ENCODE results near the gene SMR3A.

SMR3A gene

GRCh38 chr4:70359115-70359661, 1.4 kb upstream of the SMR3A start:
- H3K4me3 ChIP-seq = no peak overlapping the region
- TF ChIP-seq EZH2 (IDR thresholded peaks at IDR 0.05) (no peak), FOXP2 (optimal IDR thresholded peaks at IDR 0.05; ENCODE audit: control extremely low read depth, extremely low read length, insufficient read depth) (no peak), POLR2AphosphoS5 (IDR thresholded peaks at IDR 0.05; ENCODE audit: borderline replicate concordance, low read depth, low read length) (no peak)
- no peak for DNase-seq (ENCODE audit: low read depth, low spot score)
- H3K9me3 ChIP-seq (ENCODE audit: low read depth, low read length) = no peaks in the 10 kb centered on the region
- no peak overlapping the region for H3K9ac ChIP-seq (ENCODE audit: insufficient read length)
- no peaks in the 10 kb centered on the region for H3K36me3 ChIP-seq (ENCODE audit: insufficient read depth, low read length)
- H3K27ac ChIP-seq = no peak overlapping the region

DNA sequence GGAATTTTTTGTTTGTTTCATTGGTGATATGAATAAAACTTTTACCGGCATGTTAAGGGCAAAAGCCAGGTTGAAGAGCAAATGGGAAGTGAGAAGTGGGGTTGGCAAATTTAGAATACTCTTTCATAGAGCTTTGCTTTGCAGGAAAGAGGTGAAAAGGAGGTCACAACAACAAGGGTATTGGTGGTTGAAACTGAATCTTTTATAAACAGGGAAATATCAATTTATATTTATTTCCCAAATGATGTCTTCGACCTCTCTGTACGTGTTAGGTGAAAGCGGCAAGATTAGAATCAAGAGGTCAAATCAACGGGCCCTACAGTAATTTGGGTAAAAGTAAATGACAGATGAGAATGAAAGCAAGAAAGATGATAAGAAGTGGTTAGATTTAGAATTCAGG, 3.4 kb downstream of the SMR3A start:
- Histone ChIP-seq H3K36me3 (ENCODE audit: insufficient read depth, low read length) (no peaks in the 10 kb centered on the region), H3K4me3 (no peak overlapping the region), H3K9me3 (ENCODE audit: low read depth, low read length) (no peaks in the 10 kb centered on the region), H3K9ac (ENCODE audit: insufficient read length) (no peak overlapping the region), H3K27ac (no peak overlapping the region)
- TF ChIP-seq POLR2AphosphoS5 (IDR thresholded peaks at IDR 0.05; ENCODE audit: borderline replicate concordance, low read depth, low read length) (no peak), FOXP2 (optimal IDR thresholded peaks at IDR 0.05; ENCODE audit: control extremely low read depth, extremely low read length, insufficient read depth) (no peak), EZH2 (IDR thresholded peaks at IDR 0.05) (no peak)
- DNase-seq (ENCODE audit: low read depth, low spot score) = no peak

GRCh38 chr4:70365479-70365878, 4.9 kb downstream of the SMR3A start:
- TF ChIP-seq POLR2AphosphoS5 (IDR thresholded peaks at IDR 0.05; ENCODE audit: borderline replicate concordance, low read depth, low read length) = no peak
- no peak for TF ChIP-seq EZH2 (IDR thresholded peaks at IDR 0.05)
- no peak for TF ChIP-seq FOXP2 (optimal IDR thresholded peaks at IDR 0.05; ENCODE audit: control extremely low read depth, extremely low read length, insufficient read depth)
- Histone ChIP-seq H3K27ac (no peak overlapping the region), H3K9me3 (ENCODE audit: low read depth, low read length) (no peaks in the 10 kb centered on the region), H3K4me3 (no peak overlapping the region), H3K9ac (ENCODE audit: insufficient read length) (no peak overlapping the region), H3K36me3 (ENCODE audit: insufficient read depth, low read length) (no peaks in the 10 kb centered on the region)
- no peak for DNase-seq (ENCODE audit: low read depth, low spot score)

DNA sequence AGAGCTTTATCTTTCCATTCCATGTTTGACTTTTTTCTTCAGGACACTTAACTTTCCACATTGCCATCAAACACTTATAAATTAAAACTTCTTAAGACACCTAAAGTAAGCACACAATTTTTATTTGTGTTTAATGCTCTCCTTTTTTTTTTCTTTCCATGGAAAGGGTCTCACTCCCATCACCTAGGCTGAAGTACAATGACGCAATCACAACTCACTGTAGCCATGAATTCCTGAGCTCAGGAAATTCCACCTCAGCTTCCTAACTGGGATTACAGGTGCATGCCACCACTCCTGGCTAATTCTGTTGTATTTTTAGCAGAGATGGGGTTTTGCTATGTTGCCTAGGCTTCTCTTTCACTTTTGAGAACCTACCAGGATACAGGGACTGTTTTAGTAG, 7.3 kb downstream of the SMR3A start:
- Histone ChIP-seq H3K9me3 (ENCODE audit: low read depth, low read length) (no peaks in the 10 kb centered on the region), H3K27ac (no peak overlapping the region), H3K9ac (ENCODE audit: insufficient read length) (no peak overlapping the region), H3K36me3 (ENCODE audit: insufficient read depth, low read length) (no peaks in the 10 kb centered on the region), H3K4me3 (no peak overlapping the region)
- TF ChIP-seq FOXP2 (optimal IDR thresholded peaks at IDR 0.05; ENCODE audit: control extremely low read depth, extremely low read length, insufficient read depth) (no peak), POLR2AphosphoS5 (IDR thresholded peaks at IDR 0.05; ENCODE audit: borderline replicate concordance, low read depth, low read length) (no peak), EZH2 (IDR thresholded peaks at IDR 0.05) (no peak)
- no peak for DNase-seq (ENCODE audit: low read depth, low spot score)

GRCh38 chr4:70371987-70372386, 11.4 kb downstream of the SMR3A start:
- H3K4me3 ChIP-seq = no peak overlapping the region
- DNase-seq (ENCODE audit: low read depth, low spot score) = no peak
- no peaks in the 10 kb centered on the region for H3K9me3 ChIP-seq (ENCODE audit: low read depth, low read length)
- H3K36me3 ChIP-seq (ENCODE audit: insufficient read depth, low read length) = no peaks in the 10 kb centered on the region
- no peak overlapping the region for H3K9ac ChIP-seq (ENCODE audit: insufficient read length)
- TF ChIP-seq POLR2AphosphoS5 (IDR thresholded peaks at IDR 0.05; ENCODE audit: borderline replicate concordance, low read depth, low read length) (no peak), FOXP2 (optimal IDR thresholded peaks at IDR 0.05; ENCODE audit: control extremely low read depth, extremely low read length, insufficient read depth) (no peak), EZH2 (IDR thresholded peaks at IDR 0.05) (no peak)
- H3K27ac ChIP-seq = no peak overlapping the region

DNA sequence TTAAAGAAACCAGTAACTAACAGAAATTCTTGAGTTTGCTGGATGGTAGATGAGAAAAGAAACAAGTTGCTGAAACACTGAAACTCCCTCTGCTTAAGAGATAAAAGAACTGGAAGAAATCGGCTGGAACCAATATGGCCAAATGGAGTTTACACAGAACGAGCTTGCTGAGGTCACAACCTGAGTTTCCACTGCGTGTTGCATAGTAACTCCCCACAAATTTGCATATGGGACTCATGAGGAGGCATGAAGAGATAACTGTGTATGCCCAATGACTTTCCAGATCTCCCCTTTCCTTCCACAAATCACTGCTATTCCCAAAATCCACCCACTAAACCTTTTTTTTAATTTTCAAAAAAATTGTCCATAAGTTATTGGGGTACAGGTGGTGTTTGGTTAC, 12.2 kb downstream of the SMR3A start:
- no peak for DNase-seq (ENCODE audit: low read depth, low spot score)

GRCh38 chr4:70380578-70380977, 20.0 kb downstream of the SMR3A start:
- Histone ChIP-seq H3K9ac (ENCODE audit: insufficient read length) (no peak overlapping the region), H3K4me3 (no peak overlapping the region), H3K9me3 (ENCODE audit: low read depth, low read length) (no peaks in the 10 kb centered on the region), H3K27ac (no peak overlapping the region), H3K36me3 (ENCODE audit: insufficient read depth, low read length) (no peaks in the 10 kb centered on the region)
- DNase-seq (ENCODE audit: low read depth, low spot score) = no peak
- TF ChIP-seq EZH2 (IDR thresholded peaks at IDR 0.05) (no peak), POLR2AphosphoS5 (IDR thresholded peaks at IDR 0.05; ENCODE audit: borderline replicate concordance, low read depth, low read length) (no peak), FOXP2 (optimal IDR thresholded peaks at IDR 0.05; ENCODE audit: control extremely low read depth, extremely low read length, insufficient read depth) (no peak)

More for the DNA sequence above, 12.2 kb downstream of the SMR3A start:
- Histone ChIP-seq H3K4me3 (no peak overlapping the region), H3K36me3 (ENCODE audit: insufficient read depth, low read length) (no peaks in the 10 kb centered on the region), H3K9me3 (ENCODE audit: low read depth, low read length) (no peaks in the 10 kb centered on the region), H3K9ac (ENCODE audit: insufficient read length) (no peak overlapping the region), H3K27ac (no peak overlapping the region)
- TF ChIP-seq POLR2AphosphoS5 (IDR thresholded peaks at IDR 0.05; ENCODE audit: borderline replicate concordance, low read depth, low read length) (no peak), FOXP2 (optimal IDR thresholded peaks at IDR 0.05; ENCODE audit: control extremely low read depth, extremely low read length, insufficient read depth) (no peak)

DNA sequence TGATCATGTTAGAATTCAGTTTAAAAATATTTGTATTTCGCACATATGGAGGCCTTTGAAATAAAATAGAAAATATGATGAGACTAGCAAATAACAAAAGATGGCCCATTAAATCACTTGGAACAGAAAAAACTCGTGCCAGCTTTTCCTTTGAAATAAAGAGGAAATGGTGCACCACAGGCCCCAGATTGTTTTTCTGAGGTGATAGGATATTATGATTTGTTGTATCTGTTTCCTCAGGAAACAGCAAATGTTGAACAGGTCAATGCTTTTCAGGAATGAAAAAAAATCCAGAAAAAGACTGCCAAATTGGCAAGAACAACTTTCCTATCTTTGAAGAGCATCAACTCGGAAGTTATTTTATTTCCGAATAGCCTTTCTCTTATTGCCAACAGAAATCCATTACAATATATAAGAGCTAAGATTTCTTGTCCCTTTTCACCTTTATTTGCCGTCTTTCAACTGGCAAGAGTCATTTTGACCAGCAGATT, 22.2 kb downstream of the SMR3A start, which contains the start of gene SMR3B:
SMR3B (plus strand) TSS at position 441 of the 491 bp plus-strand sequence. CDS start 1,380 bp downstream, outside the sequence.
- Histone ChIP-seq H3K4me3 (no peak within 1 kb of the TSS), H3K36me3 (ENCODE audit: insufficient read depth, low read length) (no peaks in the 10 kb centered on the region)

More for the DNA sequence above, 22.2 kb downstream of the SMR3A start, which contains the start of gene SMR3B:
- Histone ChIP-seq H3K9me3 (ENCODE audit: low read depth, low read length) (no peaks in the 10 kb centered on the region), H3K27ac (no peak within 1 kb of the TSS), H3K9ac (ENCODE audit: insufficient read length) (no peak within 1 kb of the TSS)
- no peak for DNase-seq (ENCODE audit: low read depth, low spot score)
- TF ChIP-seq FOXP2 (optimal IDR thresholded peaks at IDR 0.05; ENCODE audit: control extremely low read depth, extremely low read length, insufficient read depth) = no peak
- TF ChIP-seq EZH2 (IDR thresholded peaks at IDR 0.05) = no peak
- TF ChIP-seq POLR2AphosphoS5 (IDR thresholded peaks at IDR 0.05; ENCODE audit: borderline replicate concordance, low read depth, low read length) = no peak

Data from SK-N-MC (cell line).